Gastroesophageal sphincter (tissue), 3 donors: ENCODE data around the gene CYB561.

ENCODE experiments used
- POLR2AphosphoS5 ChIP-seq: sonication (generic); formaldehyde crosslinking; IDR thresholded peaks from one replicate; pipeline ENCODE4 v1.6.1; 2017; ENCODE audit warnings: antibody characterized with exemption
- TF ChIP-seq, protein P1 (sequence below), 4 experiments: fragments of 200-600 bp in 2 of 4; fragments of 450-650 bp in 2 of 4; sonication (generic) in 1 of 4; IDR thresholded peaks; one replicate each; pipeline ENCODE4 v1.5.1; 2017 to 2019; ENCODE audit warnings: antibody characterized with exemption in 4 of 4, mild to moderate bottlenecking in 2 of 4, moderate library complexity in 2 of 4

DNA sequence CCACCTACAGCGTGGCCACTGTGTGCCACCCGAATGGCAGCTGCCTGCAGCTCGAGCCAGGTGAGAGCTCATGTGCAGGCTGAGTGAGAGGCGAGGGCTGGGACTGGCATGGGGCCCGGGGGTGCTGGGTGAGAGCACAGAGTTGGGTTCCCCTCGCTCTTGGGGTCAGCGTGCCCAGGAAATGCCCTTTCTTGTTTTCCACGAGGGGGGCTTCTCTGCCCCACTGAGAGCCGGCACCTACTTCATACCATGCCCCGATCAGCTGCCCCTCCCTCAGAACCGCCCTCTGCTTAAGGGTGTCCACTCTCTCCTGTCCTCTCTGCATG lies 40.9 kb upstream of the CYB561 start:
- TF ChIP-seq POLR2AphosphoS5 = no peak
- TF ChIP-seq, protein P1, sequence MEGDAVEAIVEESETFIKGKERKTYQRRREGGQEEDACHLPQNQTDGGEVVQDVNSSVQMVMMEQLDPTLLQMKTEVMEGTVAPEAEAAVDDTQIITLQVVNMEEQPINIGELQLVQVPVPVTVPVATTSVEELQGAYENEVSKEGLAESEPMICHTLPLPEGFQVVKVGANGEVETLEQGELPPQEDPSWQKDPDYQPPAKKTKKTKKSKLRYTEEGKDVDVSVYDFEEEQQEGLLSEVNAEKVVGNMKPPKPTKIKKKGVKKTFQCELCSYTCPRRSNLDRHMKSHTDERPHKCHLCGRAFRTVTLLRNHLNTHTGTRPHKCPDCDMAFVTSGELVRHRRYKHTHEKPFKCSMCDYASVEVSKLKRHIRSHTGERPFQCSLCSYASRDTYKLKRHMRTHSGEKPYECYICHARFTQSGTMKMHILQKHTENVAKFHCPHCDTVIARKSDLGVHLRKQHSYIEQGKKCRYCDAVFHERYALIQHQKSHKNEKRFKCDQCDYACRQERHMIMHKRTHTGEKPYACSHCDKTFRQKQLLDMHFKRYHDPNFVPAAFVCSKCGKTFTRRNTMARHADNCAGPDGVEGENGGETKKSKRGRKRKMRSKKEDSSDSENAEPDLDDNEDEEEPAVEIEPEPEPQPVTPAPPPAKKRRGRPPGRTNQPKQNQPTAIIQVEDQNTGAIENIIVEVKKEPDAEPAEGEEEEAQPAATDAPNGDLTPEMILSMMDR (IDR thresholded peaks at IDR 0.05) = no peak
